ENCODE measurements around the gene HES6.
A peak's percentile ranks its signal among the peaks of the same experiment; 100 is the strongest.

The HES6 gene

GRCh38 chr2:238239863-238240756, at the start of gene HES6:
Gene HES6, minus strand, starts transcription at chr2:238240038. Its CDS starts 133 bp downstream, at chr2:238239905.
- DNase-seq (ENCODE audit: low read depth in 2 of 2): peak; percentile 50

GRCh38 chr2:238289574-238289973, 49.7 kb upstream of the HES6 start:
- DNase-seq (ENCODE audit: low read depth in 2 of 2): no peak

- DNase-seq (ENCODE audit: low read depth in 2 of 2): peak; percentile 93 to 95
Observed at GRCh38 chr2:238288650-238289573, 49.1 kb upstream of the HES6 start.

GRCh38 chr2:238287737-238288649, 48.2 kb upstream of the HES6 start, which contains the start of gene PER2:
Gene PER2, minus strand, starts transcription at chr2:238288610. Its CDS starts 10,674 bp downstream, at chr2:238277936.
- peak in 1 of 2 donors; percentile 7 for DNase-seq (ENCODE audit: low read depth in 2 of 2)

- DNase-seq (ENCODE audit: low read depth in 2 of 2): peak in 1 of 2 donors; percentile 9
Observed at GRCh38 chr2:238286987-238287736, 47.3 kb upstream of the HES6 start.

GRCh38 chr2:238286551-238286950, 46.7 kb upstream of the HES6 start:
- no peak for DNase-seq (ENCODE audit: low read depth in 2 of 2)

GRCh38 chr2:238286095-238286494, 46.3 kb upstream of the HES6 start:
- DNase-seq (ENCODE audit: low read depth in 2 of 2): no peak

GRCh38 chr2:238285653-238286082, 45.8 kb upstream of the HES6 start:
- DNase-seq (ENCODE audit: low read depth in 2 of 2): no peak

- no peak for DNase-seq (ENCODE audit: low read depth in 2 of 2)
Observed at GRCh38 chr2:238284802-238285515, 45.1 kb upstream of the HES6 start.

GRCh38 chr2:238282861-238283738, 43.3 kb upstream of the HES6 start:
- DNase-seq (ENCODE audit: low read depth in 2 of 2): no peak

GRCh38 chr2:238281826-238282480, 42.1 kb upstream of the HES6 start:
- no peak for DNase-seq (ENCODE audit: low read depth in 2 of 2)

GRCh38 chr2:238280083-238280825, 40.4 kb upstream of the HES6 start:
- DNase-seq (ENCODE audit: low read depth in 2 of 2): no peak

GRCh38 chr2:238279324-238279682, 39.5 kb upstream of the HES6 start:
- no peak for DNase-seq (ENCODE audit: low read depth in 2 of 2)

- DNase-seq (ENCODE audit: low read depth in 2 of 2): no peak
Observed at GRCh38 chr2:238278626-238279323, 38.9 kb upstream of the HES6 start.

- DNase-seq (ENCODE audit: low read depth in 2 of 2): no peak
Observed at GRCh38 chr2:238277695-238278094, 37.9 kb upstream of the HES6 start.

GRCh38 chr2:238274152-238274865, 34.5 kb upstream of the HES6 start:
- DNase-seq (ENCODE audit: low read depth in 2 of 2): no peak
